GM12891 (cell line): ENCODE measurements around the gene ABI1.

ENCODE experiments used
- POLR2A ChIP-seq: IDR thresholded peaks from 2 replicates; pipeline ENCODE4 v1.6.1; 2011; ENCODE audit warnings: low read depth, low read length, control low read depth
- POLR2AphosphoS5 ChIP-seq: IDR thresholded peaks from 2 replicates; pipeline ENCODE4 v1.6.1; 2011; ENCODE audit warnings: low read depth, low read length, control low read depth
- SPI1 ChIP-seq: IDR thresholded peaks from 2 replicates; pipeline ENCODE4 v1.6.1; 2011; ENCODE audit warnings: low read depth, low read length, control low read depth
- TAF1 ChIP-seq: IDR thresholded peaks from 2 replicates; pipeline ENCODE4 v1.6.1; 2011; ENCODE audit warnings: low read depth, low read length, control low read depth

DNA sequence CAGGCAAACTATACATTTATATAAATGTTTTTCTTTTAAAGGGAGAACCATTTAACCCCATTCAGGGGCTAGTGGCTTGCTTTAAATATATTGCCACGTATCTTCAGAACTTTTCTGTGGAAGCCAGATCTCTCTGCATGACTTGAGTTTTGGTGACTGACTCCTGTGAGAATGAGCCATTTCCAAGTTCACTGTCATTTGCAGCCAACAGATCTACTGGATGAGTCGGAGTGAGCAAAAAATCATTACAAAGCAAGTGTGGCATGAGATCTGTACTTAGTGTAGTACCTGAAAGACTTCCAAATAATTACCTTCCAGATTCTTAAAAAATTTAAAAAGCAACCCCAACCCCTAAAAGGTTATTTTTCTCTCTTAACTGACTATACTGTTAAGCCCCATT lies 117.7 kb downstream of the ABI1 start:
- no peak for TF ChIP-seq POLR2A
- no peak for TF ChIP-seq TAF1
- no peak for TF ChIP-seq POLR2AphosphoS5
- TF ChIP-seq SPI1: no peak
